HepG2 (cell line): ENCODE measurements around the gene ZFP1. TPM values are rescaled to one million over a fixed set of nuclear protein-coding genes. Genes with fewer than 3 reads are reported as not detected.

Experiments used
- ATAC-seq: fragments of 200-7000 bp; cut with Tn5 transposase; 3 replicates; pipeline ENCODE4 v1.9.1; 2020; ENCODE audit warnings: mild to moderate bottlenecking, moderate library complexity
- BruUV-seq: library from RNA; stranded (reverse); fragments of 400-500 nt; replicated peaks from 2 replicates; lab custom pipeline; 2021; lab: Mats Ljungman, UMichigan
- CTCF ChIA-PET: fragments of 300-600 bp; formaldehyde crosslinking; extraction: SDS; loops from one replicate; lab custom pipeline; 2021; ENCODE audit warnings: low total read pairs, inconsistent platforms, low intra/inter-chr PET ratio; lab: Yijun Ruan, JAX
- POLR2A ChIA-PET: fragments of 350-600 bp; sonication (Branson Sonifier 250); formaldehyde crosslinking; loops from one replicate; lab custom pipeline; 2020; ENCODE audit warnings: antibody characterized with exemption, inconsistent platforms; lab: Yijun Ruan, JAX
- DNase-seq: peaks from one replicate; pipeline ENCODE4 v3.0.0-alpha.2; 2015; ENCODE audit warnings: low spot score
- FAIRE-seq: peaks from 3 replicates; lab custom pipeline; 2011; peaks lifted over from hg19 to GRCh38; lab: Jason Lieb, UNC
- H2AFZ ChIP-seq: one replicate; pipeline ENCODE4 v1.6.1; 2011; ENCODE audit warnings: low read length, inconsistent platforms
- H3K27ac ChIP-seq: fragments of 300-600 bp; 3 replicates; pipeline ENCODE4 v1.8.0; 2011; ENCODE audit warnings: mixed run types, mild to moderate bottlenecking, mixed read lengths, low read length, inconsistent platforms; ENCODE audit not compliant: insufficient read depth; ENCODE audit errors: extremely low read length
- H3K27me3 ChIP-seq, 2 experiments: fragments of 200-600 bp in 1 of 2; 2 replicates in 1 of 2; 3 replicates in 1 of 2; pipeline versions ENCODE4 v1.6.0 to v1.8.0; 2011; ENCODE audit warnings: low read length in 2 of 2, mild to moderate bottlenecking in 2 of 2, moderate library complexity in 2 of 2, inconsistent platforms in 1 of 2; ENCODE audit not compliant: insufficient read depth in 2 of 2, control insufficient read depth in 1 of 2
- H3K36me3 ChIP-seq, 2 experiments: fragments of 200-600 bp in 1 of 2; replicated peaks in 1 of 2; 2 replicates in 1 of 2; 3 replicates in 1 of 2; pipeline versions ENCODE4 v1.5.1 to v1.8.0; 2011; ENCODE audit warnings: low read length in 2 of 2, inconsistent platforms in 1 of 2; ENCODE audit not compliant: insufficient read depth in 2 of 2, control insufficient read depth in 1 of 2
- H3K4me1 ChIP-seq: 2 replicates; pipeline ENCODE4 v1.5.1; 2012; ENCODE audit warnings: low read length, inconsistent platforms; ENCODE audit not compliant: insufficient read depth
- H3K4me2 ChIP-seq: 2 replicates; pipeline ENCODE4 v1.6.0; 2011; ENCODE audit warnings: low read depth, low read length, inconsistent platforms
- H3K4me3 ChIP-seq, 3 experiments: fragments of 200-600 bp in 1 of 3; sonication (generic), shearing (Covaris generic) in 1 of 3; replicated peaks in 1 of 3; 2 replicates each; pipeline ENCODE4 v1.5.1; 2011 to 2016; ENCODE audit warnings: low read length in 3 of 3, inconsistent platforms in 2 of 3, low read depth in 2 of 3, mild to moderate bottlenecking in 2 of 3, control low read depth in 1 of 3, mixed read lengths in 1 of 3; ENCODE audit not compliant: insufficient read depth in 1 of 3
- H3K79me2 ChIP-seq: one replicate; pipeline ENCODE4 v1.6.1; 2011; ENCODE audit warnings: low read length, inconsistent platforms; ENCODE audit not compliant: insufficient read depth
- H3K9ac ChIP-seq: 2 replicates; pipeline ENCODE4 v1.6.0; 2011; ENCODE audit warnings: mild to moderate bottlenecking, low read depth, low read length, inconsistent platforms; ENCODE audit not compliant: insufficient read depth
- H3K9me3 ChIP-seq: 2 replicates; pipeline ENCODE4 v1.5.1; 2012; ENCODE audit warnings: mild to moderate bottlenecking, low read length
- H4K20me1 ChIP-seq: 2 replicates; pipeline ENCODE4 v1.6.0; 2011; ENCODE audit warnings: inconsistent platforms, mild to moderate bottlenecking, low read length, moderate library complexity; ENCODE audit not compliant: insufficient read depth
- CAMTA2 ChIP-seq: sonication (generic); formaldehyde crosslinking; IDR thresholded peaks from 2 replicates; pipeline ENCODE4 v1.4.0; 2020; ENCODE audit warnings: mild to moderate bottlenecking, missing genetic modification reagents, borderline replicate concordance
- FOXA3 ChIP-seq: IDR thresholded peaks from 2 replicates; pipeline ENCODE4 v1.6.1; 2016; ENCODE audit warnings: missing genetic modification reagents, missing compliant biosample characterization
- FOXP1 ChIP-seq, 2 experiments: fragments of 450-650 bp in 1 of 2; IDR thresholded peaks; 2 replicates each; pipeline ENCODE4 v1.6.1; 2017 to 2018; ENCODE audit warnings: antibody characterized with exemption in 1 of 2
- IRF2 ChIP-seq: IDR thresholded peaks from 2 replicates; pipeline ENCODE4 v1.6.1; 2018; ENCODE audit warnings: missing genetic modification reagents, missing compliant biosample characterization
- LRRFIP1 ChIP-seq: sonication (generic); formaldehyde crosslinking; conservative IDR thresholded peaks from 2 replicates; pipeline ENCODE4 v1.4.0; 2020; ENCODE audit warnings: missing genetic modification reagents
- MYNN ChIP-seq: sonication (generic); formaldehyde crosslinking; IDR thresholded peaks from 2 replicates; pipeline ENCODE4 v1.4.0; 2020; ENCODE audit warnings: mild to moderate bottlenecking, low read depth, missing genetic modification reagents
- ZNF225 ChIP-seq: sonication (generic); formaldehyde crosslinking; IDR thresholded peaks from 2 replicates; pipeline ENCODE4 v1.4.0; 2020; ENCODE audit warnings: mild to moderate bottlenecking, missing genetic modification reagents
- ZNF383 ChIP-seq: sonication (generic); formaldehyde crosslinking; IDR thresholded peaks from 2 replicates; pipeline ENCODE4 v1.4.0; 2020; ENCODE audit warnings: missing genetic modification reagents, mild to moderate bottlenecking, borderline replicate concordance
- ZNF451 ChIP-seq: sonication (generic); formaldehyde crosslinking; IDR thresholded peaks from 2 replicates; pipeline ENCODE4 v1.5.0; 2020; ENCODE audit warnings: mild to moderate bottlenecking, missing genetic modification reagents
- ZNF547 ChIP-seq: sonication (generic); formaldehyde crosslinking; IDR thresholded peaks from 2 replicates; pipeline ENCODE4 v1.5.1; 2020; ENCODE audit warnings: mild to moderate bottlenecking, missing genetic modification reagents
- ZNF557 ChIP-seq: sonication (generic); formaldehyde crosslinking; IDR thresholded peaks from 2 replicates; pipeline ENCODE4 v1.4.0; 2020; ENCODE audit warnings: missing genetic modification reagents
- WGBS: methylation state at CpG from one replicate; pipeline ENCODE4 v1.1.6; 2017; ENCODE audit warnings: low lambda C conversion rate; 5-methylcytosine and 5-hydroxymethylcytosine counted together
- in situ Hi-C: cut with HindIII; loops from 2 replicates; pipeline ENCODE4 v1.10.0; 2017; ENCODE audit warnings: low pct_unique_long_range_greater_than_20kb; ENCODE audit not compliant: extremely low pct_ligation_motif_present
- intact Hi-C: fragments of 100-400 bp; cut with micrococcal nuclease; formaldehyde crosslinking; loops from one replicate; pipeline ENCODE4 v1.10.0; 2022; ENCODE audit not compliant: unreplicated experiment
- polyA plus RNA-seq, 8 experiments: library from polyadenylated mRNA; depleted of rRNA in 3 of 8; stranded (reverse) in 7 of 8; unstranded in 1 of 8; fragments of >200 nt; fragmentation: Illumina TruSeq in 4 of 8; extraction: Trizol in 4 of 8; gene quantifications; 2 replicates each; pipeline versions ENCODE4 v1.2.1 to v1.2.3, GENCODE V29; 2011 to 2016; ENCODE audit warnings: low read depth in 4 of 8, missing spikeins in 1 of 8, mixed read lengths in 1 of 8; ENCODE audit not compliant: insufficient read depth in 1 of 8
- total RNA-seq, 5 experiments: library from RNA; depleted of rRNA; stranded (reverse); fragments of >200 nt; fragmentation: Illumina TruSeq; extraction: Trizol; gene quantifications; 2 replicates each; pipeline ENCODE4 v1.2.3, GENCODE V29; 2016; ENCODE audit warnings: low read depth in 1 of 5

Gene ZFP1
- total and polyA plus RNA-seq, 2 of the 13 experiments (the other 11 are each of a cell fraction or from before 2014, with no cell fraction given): 8.3 to 14.0 TPM

GRCh38 chr16:75120253-75120652 is 28.1 kb upstream of the ZFP1 start:
- Histone ChIP-seq H3K4me2 (peak overlapping the region; percentile 70), H3K4me3 (peak overlapping the region; percentile 54 to 57 (median 56); a peak in 5 of 6 replicates), H4K20me1 (no peaks in the 10 kb centered on the region), H3K9ac (peak overlapping the region; percentile 53), H3K27ac (peak overlapping the region; percentile 66), H3K79me2 (peaks cover 29% of the 10 kb centered on the region), H3K4me1 (peaks cover 52% of the 10 kb centered on the region), H3K9me3 (peaks cover 16% of the 10 kb centered on the region), H2AFZ (no peak overlapping the region), H3K36me3 (no peaks in the 10 kb centered on the region; a peak in 1 of 5 replicates), H3K27me3 (no peaks in the 10 kb centered on the region; a peak in 1 of 5 replicates)
- POLR2A ChIA-PET: interaction anchor here (1.2 to 2.3 kb wide), 2 partner anchors 9 to 63 kb away, joined by 3 to 9 read pairs; no protein-coding TSS in a partner anchor
- 60% methylated on average over 4 of the region's 4 CpGs for WGBS
- CTCF ChIA-PET: no interaction called here
- intact Hi-C loops (no loop called here), in situ Hi-C loops (no loop called here)
- BruUV-seq: no TSS peak
- DNase-seq (no peak), ATAC-seq (no peak), FAIRE-seq (no peak)
- no peak for TF ChIP-seq ZNF557
- TF ChIP-seq IRF2 (CRISPR knock-in tag): no peak
- TF ChIP-seq CAMTA2: no peak
- TF ChIP-seq FOXP1 (IDR thresholded peaks at IDR 0.05): no peak; the same call in 1 of the 2 replicates
- TF ChIP-seq FOXP1 (CRISPR knock-in tag; IDR thresholded peaks at IDR 0.05): peak; percentile 49; the same call in 1 of the 2 replicates
- TF ChIP-seq LRRFIP1 (CRISPR knock-in tag): no peak
- TF ChIP-seq ZNF547 (CRISPR knock-in tag): no peak
- no peak for TF ChIP-seq ZNF383 (CRISPR knock-in tag)
- TF ChIP-seq ZNF225 (CRISPR knock-in tag): no peak
- TF ChIP-seq ZNF451: no peak
- TF ChIP-seq MYNN (CRISPR knock-in tag): no peak
- peak; percentile 43; the same call in 1 of the 2 replicates for TF ChIP-seq FOXA3 (CRISPR knock-in tag)
